Erythroblast (primary cell): Measurements from ENCODE around the gene CAMK1D.

ENCODE experiments used
- GATA1 ChIP-seq: IDR thresholded peaks from 2 replicates; pipeline ENCODE4 v1.6.1; 2011; ENCODE audit warnings: low read depth, mild to moderate bottlenecking, control low read depth, low read length, moderate library complexity
- POLR2A ChIP-seq: IDR thresholded peaks from 2 replicates; pipeline ENCODE4 v1.6.1; 2011; ENCODE audit warnings: mild to moderate bottlenecking, low read length

DNA sequence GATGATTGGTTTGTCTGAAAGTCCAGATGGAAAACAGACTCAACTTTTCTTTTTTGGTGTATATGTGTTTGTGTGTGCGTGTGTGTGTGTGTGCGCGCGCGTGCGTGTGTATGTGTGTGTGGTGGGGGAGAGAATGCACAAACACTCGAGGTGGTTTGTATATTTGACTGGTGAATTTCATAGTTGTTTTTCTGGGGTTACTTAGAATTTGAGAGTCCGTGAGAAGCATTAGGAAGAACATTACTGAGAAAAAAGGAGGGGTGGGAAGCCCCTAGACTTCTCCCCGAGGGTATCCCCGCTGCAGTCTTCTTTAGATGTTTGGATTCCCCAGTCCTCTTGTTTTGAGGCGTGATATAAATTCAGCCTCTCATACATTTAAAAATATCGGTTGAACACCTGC is 6.0 kb downstream of the CAMK1D start:
- TF ChIP-seq POLR2A, result no peak
- TF ChIP-seq GATA1, result no peak
